Activated CD4-positive, alpha-beta memory T cell treated with anti-CD3 and anti-CD28 coated beads, Interleukin-2, amount 10 ng/mL, durations not matched to agents 7 days and 5 days (primary cell): ENCODE results near the gene LSMEM2. TPM values are rescaled to one million over a fixed set of nuclear protein-coding genes. Genes with fewer than 3 reads are reported as not detected.
"Not testable (repeated sequence)": the region's sequence is repeated elsewhere in the genome, so short reads cannot be mapped to it uniquely, and the experiment has no call there.

Experiments
- CTCF ChIA-PET: fragments of 350-600 bp; sonication (Branson Sonifier 250); formaldehyde crosslinking; loops from one replicate; lab custom pipeline; 2021; ENCODE audit warnings: antibody characterized with exemption, inconsistent platforms; lab: Charles Lee
- POLR2A ChIA-PET: fragments of 350-600 bp; sonication (Branson Sonifier 250); formaldehyde crosslinking; loops from one replicate; lab custom pipeline; 2021; ENCODE audit warnings: antibody characterized with exemption; lab: Charles Lee
- DNase-seq: peaks from one replicate; pipeline ENCODE4 v3.0.0-alpha.2; 2020
- H3K27ac Mint-ChIP-seq: one replicate; pipeline ENCODE4 v1.8.0; 2021; ENCODE audit warnings: mild to moderate bottlenecking, mixed read lengths
- H3K27me3 Mint-ChIP-seq: one replicate; pipeline ENCODE4 v1.8.0; 2021; ENCODE audit warnings: mixed read lengths
- H3K36me3 Mint-ChIP-seq: one replicate; pipeline ENCODE4 v1.8.0; 2021; ENCODE audit warnings: low read depth, mixed read lengths
- H3K4me1 Mint-ChIP-seq: one replicate; pipeline ENCODE4 v1.8.0; 2021; ENCODE audit warnings: mixed read lengths
- H3K4me3 Mint-ChIP-seq: one replicate; pipeline ENCODE4 v1.8.0; 2021; ENCODE audit warnings: mild to moderate bottlenecking, mixed read lengths
- H3K9me3 Mint-ChIP-seq: one replicate; pipeline ENCODE4 v1.8.0; 2021; ENCODE audit warnings: mixed read lengths
- total RNA-seq, 2 experiments: library from RNA; stranded (reverse); gene quantifications; one replicate each; pipeline ENCODE4 v1.2.3, GENCODE V29; 2021

Gene LSMEM2
- total RNA-seq, 2 experiments from 2014 or later: not detected

DNA sequence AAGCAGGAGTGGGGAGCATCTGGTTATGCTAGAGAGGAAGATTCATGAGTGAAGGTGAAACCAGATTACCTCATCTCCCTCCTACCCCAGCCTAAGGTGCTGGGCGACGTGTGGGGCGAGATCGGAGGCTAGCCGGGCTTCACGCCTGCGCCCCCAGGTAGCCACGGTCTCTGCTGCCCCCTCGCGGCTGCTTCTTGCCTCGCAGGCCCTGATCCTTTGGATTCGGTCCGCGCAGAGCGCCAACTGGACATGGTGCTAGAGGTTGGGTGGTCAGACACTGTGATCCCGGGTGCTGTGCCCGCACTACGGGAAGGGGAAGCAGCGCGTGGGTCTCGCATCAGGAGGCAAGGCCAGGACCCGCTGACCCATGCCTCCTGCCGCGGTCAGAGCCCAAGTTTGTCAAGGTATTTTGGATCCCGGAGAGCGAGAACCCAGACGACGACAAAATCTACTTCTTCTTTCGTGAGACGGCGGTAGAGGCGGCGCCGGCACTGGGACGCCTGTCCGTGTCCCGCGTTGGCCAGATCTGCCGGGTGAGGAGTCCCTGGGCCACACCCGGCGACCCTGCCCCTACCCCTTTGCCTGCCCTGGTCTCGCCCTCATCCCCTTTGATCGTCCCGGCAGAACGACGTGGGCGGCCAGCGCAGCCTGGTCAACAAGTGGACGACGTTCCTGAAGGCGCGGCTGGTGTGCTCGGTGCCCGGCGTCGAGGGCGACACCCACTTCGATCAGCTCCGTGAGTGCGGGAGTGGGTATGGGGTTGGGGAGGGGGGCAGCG lies 5.8 kb upstream of the LSMEM2 start:
- H3K27me3 Mint-ChIP-seq: peaks cover 49% of the 10 kb centered on the region
- H3K36me3 Mint-ChIP-seq: no peaks in the 10 kb centered on the region
- peak; percentile 90 for DNase-seq
- H3K4me3 Mint-ChIP-seq: peak overlapping the region; percentile 62
- no peak overlapping the region for H3K27ac Mint-ChIP-seq
- CTCF ChIA-PET: interaction anchor here (1.6 to 3.9 kb wide), 5 partner anchors 26 to 78 kb away, joined by 6 to 18 read pairs (median 9); no protein-coding TSS in a partner anchor
- POLR2A ChIA-PET: no interaction called here
- peaks cover 33% of the 10 kb centered on the region for H3K4me1 Mint-ChIP-seq
- no peaks in the 10 kb centered on the region for H3K9me3 Mint-ChIP-seq

DNA sequence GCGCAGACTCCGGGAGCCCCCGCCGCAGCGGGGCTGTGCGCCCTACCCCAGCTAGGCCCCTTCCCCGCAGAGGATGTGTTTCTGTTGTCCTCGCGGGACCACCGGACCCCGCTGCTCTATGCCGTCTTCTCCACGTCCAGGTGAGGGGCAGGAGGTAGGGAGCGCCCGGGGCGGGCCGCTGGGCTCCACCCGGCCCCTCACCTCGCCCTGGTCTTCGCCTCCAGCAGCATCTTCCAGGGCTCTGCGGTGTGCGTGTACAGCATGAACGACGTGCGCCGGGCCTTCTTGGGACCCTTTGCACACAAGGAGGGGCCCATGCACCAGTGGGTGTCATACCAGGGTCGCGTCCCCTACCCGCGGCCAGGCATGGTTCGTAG lies 5.2 kb upstream of the LSMEM2 start:
- H3K27ac Mint-ChIP-seq: no peak overlapping the region
- no peak overlapping the region for H3K4me3 Mint-ChIP-seq
- POLR2A ChIA-PET: no interaction called here
- CTCF ChIA-PET: interaction anchor here (2.2 kb wide), 1 partner anchor 47 kb away, joined by 10 read pairs; no protein-coding TSS in a partner anchor
- H3K4me1 Mint-ChIP-seq: peaks cover 33% of the 10 kb centered on the region
- DNase-seq: no peak
- H3K36me3 Mint-ChIP-seq: no peaks in the 10 kb centered on the region
- no peaks in the 10 kb centered on the region for H3K9me3 Mint-ChIP-seq
- H3K27me3 Mint-ChIP-seq: peaks cover 49% of the 10 kb centered on the region

GRCh38 chr3:50274371-50275104 lies 4.3 kb upstream of the LSMEM2 start:
- DNase-seq: peak; percentile 84
- Mint-ChIP-seq H3K4me1 (peaks cover 33% of the 10 kb centered on the region), H3K27me3 (peaks cover 48% of the 10 kb centered on the region), H3K4me3 (peak overlapping the region; percentile 39), H3K36me3 (no peaks in the 10 kb centered on the region), H3K9me3 (no peaks in the 10 kb centered on the region), H3K27ac (peak overlapping the region; percentile 22)
- ChIA-PET POLR2A (interaction anchor here (1.1 kb wide), 1 partner anchor 10 kb away, joined by 3 read pairs; no protein-coding TSS in a partner anchor), CTCF (interaction anchor here (0.7 to 2.6 kb wide), 11 partner anchors 9 to 80 kb away, joined by 3 to 10 read pairs (median 3); partner anchors contain the start of genes HYAL2 and IFRD2)

DNA sequence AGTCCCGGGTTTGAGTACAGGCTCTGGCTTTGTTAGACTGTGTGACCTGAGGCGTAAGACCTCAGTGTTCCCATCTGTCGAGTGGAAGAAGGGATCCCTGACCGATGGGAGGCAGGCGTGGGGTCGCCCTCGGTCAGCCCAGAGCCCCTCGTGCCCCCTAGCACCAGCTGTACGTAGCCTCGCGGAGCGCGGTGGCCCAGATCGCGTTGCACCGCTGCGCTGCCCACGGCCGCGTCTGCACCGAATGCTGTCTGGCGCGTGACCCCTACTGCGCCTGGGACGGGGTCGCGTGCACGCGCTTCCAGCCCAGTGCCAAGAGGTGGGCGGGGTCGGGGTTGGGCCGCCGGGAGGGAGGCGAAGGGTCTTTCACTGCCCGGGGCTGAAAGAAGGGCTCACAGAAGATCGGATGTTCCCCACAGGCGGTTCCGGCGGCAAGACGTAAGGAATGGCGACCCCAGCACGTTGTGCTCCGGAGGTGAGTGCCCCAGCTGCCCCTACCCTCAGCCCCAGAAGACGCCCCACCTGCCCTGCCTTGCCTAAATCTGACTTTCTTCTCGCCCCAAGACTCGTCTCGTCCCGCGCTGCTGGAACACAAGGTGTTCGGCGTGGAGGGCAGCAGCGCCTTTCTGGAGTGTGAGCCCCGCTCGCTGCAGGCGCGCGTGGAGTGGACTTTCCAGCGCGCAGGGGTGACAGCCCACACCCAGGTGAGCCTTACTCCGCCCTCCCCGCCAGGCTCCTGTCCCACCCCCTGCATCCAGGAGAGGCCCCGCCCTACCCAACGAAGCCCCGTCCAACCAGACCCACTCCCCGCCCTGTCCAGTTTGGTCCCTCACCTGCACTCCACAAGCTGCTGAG lies 3.5 kb upstream of the LSMEM2 start:
- POLR2A ChIA-PET: interaction anchor here (1.1 to 2.0 kb wide), 5 partner anchors 11 to 155 kb away, joined by 3 to 6 read pairs (median 4); partner anchors contain the start of genes HYAL3, IFRD2 and NAA80
- H3K4me1 Mint-ChIP-seq: peaks cover 33% of the 10 kb centered on the region
- no peak overlapping the region for H3K4me3 Mint-ChIP-seq

DNA sequence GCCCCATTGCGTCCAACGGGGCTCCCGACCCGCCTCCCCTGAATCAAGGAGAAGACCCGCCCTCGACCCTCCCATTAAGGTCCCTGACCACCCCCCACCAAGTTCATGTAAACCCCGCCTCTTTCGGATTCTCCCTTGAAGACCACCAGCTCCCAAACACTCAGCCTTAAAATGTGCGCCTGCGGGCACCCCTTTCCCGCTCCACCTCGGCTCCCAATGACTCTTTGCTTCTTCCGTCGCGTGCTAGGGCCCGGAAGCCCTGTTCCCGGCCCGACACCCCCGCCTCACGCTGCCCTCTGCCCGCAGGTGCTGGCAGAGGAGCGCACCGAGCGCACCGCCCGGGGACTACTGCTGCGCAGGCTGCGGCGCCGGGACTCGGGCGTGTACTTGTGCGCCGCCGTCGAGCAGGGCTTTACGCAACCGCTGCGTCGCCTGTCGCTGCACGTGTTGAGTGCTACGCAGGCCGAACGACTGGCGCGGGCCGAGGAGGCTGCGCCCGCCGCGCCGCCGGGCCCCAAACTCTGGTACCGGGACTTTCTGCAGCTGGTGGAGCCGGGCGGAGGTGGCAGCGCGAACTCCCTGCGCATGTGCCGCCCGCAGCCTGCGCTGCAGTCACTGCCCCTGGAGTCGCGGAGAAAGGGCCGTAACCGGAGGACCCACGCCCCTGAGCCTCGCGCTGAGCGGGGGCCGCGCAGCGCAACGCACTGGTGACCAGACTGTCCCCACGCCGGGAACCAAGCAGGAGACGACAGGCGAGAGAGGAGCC lies 2.7 kb upstream of the LSMEM2 start:
- peaks cover 33% of the 10 kb centered on the region for H3K4me1 Mint-ChIP-seq
- peaks cover 48% of the 10 kb centered on the region for H3K27me3 Mint-ChIP-seq
- no peaks in the 10 kb centered on the region for H3K36me3 Mint-ChIP-seq
- DNase-seq: peak; percentile 44
- no peaks in the 10 kb centered on the region for H3K9me3 Mint-ChIP-seq
- H3K27ac Mint-ChIP-seq: no peak overlapping the region
- no peak overlapping the region for H3K4me3 Mint-ChIP-seq
- ChIA-PET CTCF (interaction anchor here (1.2 to 2.6 kb wide), 4 partner anchors 16 to 82 kb away, joined by 3 to 10 read pairs (median 6); partner anchors contain the start of gene IFRD2), POLR2A (interaction anchor here (1.1 to 2.0 kb wide), 5 partner anchors 11 to 156 kb away, joined by 3 to 6 read pairs (median 4); partner anchors contain the start of genes HYAL3, IFRD2 and NAA80)

More for the DNA sequence above, 3.5 kb upstream of the LSMEM2 start:
- Mint-ChIP-seq H3K27ac (no peak overlapping the region), H3K36me3 (no peaks in the 10 kb centered on the region), H3K9me3 (no peaks in the 10 kb centered on the region), H3K27me3 (peaks cover 48% of the 10 kb centered on the region)
- CTCF ChIA-PET: interaction anchor here (0.7 to 2.6 kb wide), 12 partner anchors 8 to 81 kb away, joined by 3 to 10 read pairs (median 3); partner anchors contain the start of genes HYAL2 and IFRD2
- DNase-seq: no peak

DNA sequence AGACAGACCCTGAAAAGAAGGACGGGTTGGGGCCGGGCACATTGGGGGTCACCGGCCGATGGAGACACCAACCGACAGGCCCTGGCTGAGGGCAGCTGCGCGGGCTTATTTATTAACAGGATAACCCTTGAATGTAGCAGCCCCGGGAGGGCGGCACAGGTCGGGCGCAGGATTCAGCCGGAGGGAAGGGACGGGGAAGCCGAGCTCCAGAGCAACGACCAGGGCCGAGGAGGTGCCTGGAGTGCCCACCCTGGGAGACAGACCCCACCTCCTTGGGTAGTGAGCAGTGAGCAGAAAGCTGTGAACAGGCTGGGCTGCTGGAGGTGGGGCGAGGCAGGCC lies 2.2 kb upstream of the LSMEM2 start:
- CTCF ChIA-PET: interaction anchor here (0.8 to 2.6 kb wide), 4 partner anchors 15 to 82 kb away, joined by 4 to 10 read pairs (median 6); partner anchors contain the start of genes HYAL3, IFRD2 and NAA80
- H3K27me3 Mint-ChIP-seq: peaks cover 48% of the 10 kb centered on the region
- no peak overlapping the region for H3K4me3 Mint-ChIP-seq
- peaks cover 29% of the 10 kb centered on the region for H3K4me1 Mint-ChIP-seq
- POLR2A ChIA-PET: interaction anchor here (1.1 to 2.0 kb wide), 4 partner anchors 10 to 41 kb away, joined by 3 to 6 read pairs (median 5); partner anchors contain the start of genes HYAL3, IFRD2 and NAA80
- H3K9me3 Mint-ChIP-seq: no peaks in the 10 kb centered on the region
- no peak for DNase-seq
- no peak overlapping the region for H3K27ac Mint-ChIP-seq
- H3K36me3 Mint-ChIP-seq: no peaks in the 10 kb centered on the region

DNA sequence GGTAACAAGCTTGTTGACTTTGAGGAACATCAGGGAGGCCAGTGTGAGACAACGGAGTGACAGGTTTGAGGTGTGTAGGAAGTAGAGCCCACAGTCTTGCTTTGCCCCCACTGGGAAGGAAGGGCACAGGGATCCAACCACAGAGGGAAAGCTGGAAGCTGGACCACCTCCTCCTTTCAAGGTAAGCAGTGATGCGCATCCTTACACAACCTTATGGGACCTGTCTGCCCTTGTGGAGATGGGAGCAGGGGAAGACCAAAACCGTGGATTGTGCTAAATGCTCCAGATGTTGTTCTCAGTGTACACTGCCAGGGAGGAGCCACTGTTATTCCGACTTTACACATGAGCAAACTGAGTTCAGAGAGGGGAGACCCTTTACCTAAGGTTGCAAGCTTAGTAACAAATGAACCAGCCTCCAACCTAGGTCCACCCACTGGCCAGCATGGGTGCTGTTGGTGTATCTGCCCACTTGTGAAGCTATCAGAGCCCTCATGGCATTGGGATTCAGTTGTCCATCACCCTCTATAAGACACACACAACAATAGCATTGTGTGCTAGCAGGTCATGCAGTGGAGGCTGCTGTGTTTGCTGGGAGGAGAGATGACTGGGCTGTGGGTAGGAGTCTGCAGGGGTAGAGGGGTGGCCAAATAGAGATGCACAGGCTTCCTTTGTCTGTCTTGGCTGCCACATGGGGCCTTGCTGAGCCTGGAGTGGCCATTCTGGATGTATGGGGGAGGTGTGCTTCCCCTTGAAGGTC lies 586 bp upstream of the LSMEM2 start:
- no peaks in the 10 kb centered on the region for H3K36me3 Mint-ChIP-seq
- H3K27me3 Mint-ChIP-seq: peaks cover 42% of the 10 kb centered on the region
- no peak overlapping the region for H3K27ac Mint-ChIP-seq
- no peak overlapping the region for H3K4me3 Mint-ChIP-seq
- H3K9me3 Mint-ChIP-seq: no peaks in the 10 kb centered on the region
- no peak for DNase-seq
- POLR2A ChIA-PET: interaction anchor here (1.4 to 2.3 kb wide), 3 partner anchors 17 to 32 kb away, joined by 3 to 12 read pairs (median 5); partner anchors contain the start of genes HYAL3 and NAA80
- H3K4me1 Mint-ChIP-seq: peaks cover 20% of the 10 kb centered on the region
- CTCF ChIA-PET: interaction anchor here (0.9 to 1.3 kb wide), 3 partner anchors 21 to 86 kb away, joined by 3 read pairs; partner anchors contain the start of genes HYAL3 and NAA80

GRCh38 chr3:50279255-50280016 lies 549 bp downstream of the LSMEM2 start:
- CTCF ChIA-PET: interaction anchor here (0.8 to 1.1 kb wide), 4 partner anchors 13 to 53 kb away, joined by 3 to 5 read pairs (median 4); partner anchors contain the start of gene IFRD2
- DNase-seq: no peak
- no peak overlapping the region for H3K4me3 Mint-ChIP-seq
- POLR2A ChIA-PET: interaction anchor here (0.6 to 2.3 kb wide), 5 partner anchors 12 to 63 kb away, joined by 3 to 12 read pairs (median 4); partner anchors contain the start of genes HYAL3 and NAA80
- peaks cover 34% of the 10 kb centered on the region for H3K27me3 Mint-ChIP-seq
- no peaks in the 10 kb centered on the region for H3K9me3 Mint-ChIP-seq
- peaks cover 14% of the 10 kb centered on the region for H3K4me1 Mint-ChIP-seq
- H3K27ac Mint-ChIP-seq: no peak overlapping the region
- no peaks in the 10 kb centered on the region for H3K36me3 Mint-ChIP-seq

GRCh38 chr3:50284121-50284520 lies 5.2 kb downstream of the LSMEM2 start:
- H3K9me3 Mint-ChIP-seq, DNase-seq, H3K4me1 Mint-ChIP-seq, H3K27ac Mint-ChIP-seq, H3K4me3 Mint-ChIP-seq, H3K36me3 Mint-ChIP-seq, H3K27me3 Mint-ChIP-seq: not testable (repeated sequence)
- CTCF ChIA-PET: interaction anchor here (0.7 to 1.2 kb wide), 3 partner anchors 9 to 37 kb away, joined by 3 to 6 read pairs (median 3); partner anchors contain the start of genes HYAL3 and NAA80
- POLR2A ChIA-PET: interaction anchor here (1.0 kb wide), 1 partner anchor 11 kb away, joined by 3 read pairs; no protein-coding TSS in a partner anchor
